Right renal cortex interstitium (tissue), 3 donors: ENCODE results near the gene IRF2BP1. TPM values are rescaled to one million over a fixed set of nuclear protein-coding genes. Genes with fewer than 3 reads are reported as not detected.

ENCODE experiments used
- DNase-seq, 3 donors: peaks; one replicate each; pipeline ENCODE4 v3.0.0-alpha.2; 2013; ENCODE audit warnings: low read depth in 3 of 3, low spot score in 2 of 3
- polyA plus RNA-seq, 3 donors: library from polyadenylated mRNA; unstranded; fragments of 120-200 nt; gene quantifications; one replicate each; pipeline ENCODE4 v1.2.1, GENCODE V29; 2013; ENCODE audit not compliant: insufficient read length in 3 of 3

IRF2BP1 gene
- polyA plus RNA-seq, 3 donors = 14.0 to 18.6 (median 15.8) TPM

DNA sequence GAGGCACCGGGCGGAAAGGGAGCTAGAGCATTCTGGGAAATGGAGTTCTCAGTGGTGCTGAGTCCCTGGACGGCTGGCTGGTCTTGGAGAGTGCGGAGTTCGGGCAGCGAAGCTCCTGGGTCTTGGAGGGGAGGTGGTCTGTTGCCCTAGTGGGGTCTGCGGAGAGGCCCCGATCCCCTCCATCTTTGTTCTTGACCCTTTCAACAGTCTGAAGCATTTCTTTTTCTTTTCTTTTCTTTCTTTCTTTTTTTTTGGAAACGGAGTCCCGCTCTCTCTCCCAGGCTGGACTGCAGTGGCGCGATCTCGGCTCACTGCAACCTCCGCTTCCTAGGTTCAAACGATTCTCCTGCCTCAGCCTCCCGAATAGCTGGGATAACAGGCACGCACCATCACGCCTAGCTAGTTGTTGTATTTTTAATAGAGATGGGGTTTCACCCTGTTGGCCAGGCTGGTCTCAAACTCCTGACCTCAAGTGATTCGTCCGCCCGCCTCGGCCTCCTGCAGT is 22.6 kb downstream of the IRF2BP1 start:
- no peak for DNase-seq

DNA sequence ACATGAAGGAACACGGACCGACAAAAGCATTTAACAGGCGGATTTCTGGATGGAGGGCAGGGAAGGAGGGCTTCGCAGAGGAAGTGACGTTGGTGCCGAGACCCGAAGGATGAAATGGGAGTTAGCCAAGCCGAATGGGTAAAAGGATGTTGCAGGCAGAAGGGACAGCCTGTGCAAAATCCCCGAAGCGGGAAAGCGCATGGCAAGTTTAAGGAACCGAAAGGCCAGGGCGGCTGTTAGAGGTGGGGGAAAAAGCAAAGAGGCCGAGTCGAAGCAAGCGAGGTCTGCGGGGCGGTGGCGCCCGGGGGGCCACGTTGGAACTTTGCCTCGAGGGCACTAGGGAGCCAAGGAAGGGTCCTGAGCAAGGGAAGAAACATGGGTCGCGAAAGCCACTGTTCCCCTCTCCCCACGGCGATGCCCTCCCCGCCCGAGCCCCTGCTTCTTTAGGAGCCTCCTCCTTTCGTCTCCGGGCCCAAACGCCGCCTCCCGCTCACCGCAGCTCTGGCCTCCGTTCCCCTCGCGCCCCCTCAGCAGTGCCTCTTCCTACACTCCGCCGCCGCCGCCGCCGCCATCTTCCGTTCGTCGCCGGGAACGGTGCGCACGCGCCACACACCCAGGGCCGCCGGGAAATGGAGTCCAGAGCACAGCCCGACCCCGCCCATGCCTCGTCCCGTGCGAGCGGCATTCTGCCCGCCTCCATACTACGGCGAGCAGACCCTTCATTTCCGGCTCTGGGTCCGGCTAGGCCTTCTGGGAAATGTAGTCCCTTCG is 23.2 kb downstream of the IRF2BP1 start, which contains the start of gene SYMPK:
TSS of gene SYMPK (minus strand) at position 584 of the 771 bp plus-strand sequence. CDS start 8,652 bp downstream, outside the sequence.
- peak; percentile 95 to 98 (median 96) for DNase-seq

DNA sequence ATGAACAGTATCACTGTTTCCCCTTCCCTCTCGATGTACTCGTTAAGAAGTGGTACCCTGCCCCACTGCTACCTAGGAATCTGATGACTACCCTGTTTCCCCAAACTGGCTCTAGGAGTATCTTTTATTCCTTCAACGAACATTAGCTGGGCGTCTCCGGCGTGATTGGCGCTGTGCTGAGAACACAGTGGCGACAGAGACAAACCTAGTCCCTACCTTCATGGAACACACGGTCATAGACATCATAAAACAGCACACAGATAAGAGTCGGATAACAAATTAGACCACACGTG is 23.7 kb downstream of the IRF2BP1 start:
- no peak for DNase-seq

DNA sequence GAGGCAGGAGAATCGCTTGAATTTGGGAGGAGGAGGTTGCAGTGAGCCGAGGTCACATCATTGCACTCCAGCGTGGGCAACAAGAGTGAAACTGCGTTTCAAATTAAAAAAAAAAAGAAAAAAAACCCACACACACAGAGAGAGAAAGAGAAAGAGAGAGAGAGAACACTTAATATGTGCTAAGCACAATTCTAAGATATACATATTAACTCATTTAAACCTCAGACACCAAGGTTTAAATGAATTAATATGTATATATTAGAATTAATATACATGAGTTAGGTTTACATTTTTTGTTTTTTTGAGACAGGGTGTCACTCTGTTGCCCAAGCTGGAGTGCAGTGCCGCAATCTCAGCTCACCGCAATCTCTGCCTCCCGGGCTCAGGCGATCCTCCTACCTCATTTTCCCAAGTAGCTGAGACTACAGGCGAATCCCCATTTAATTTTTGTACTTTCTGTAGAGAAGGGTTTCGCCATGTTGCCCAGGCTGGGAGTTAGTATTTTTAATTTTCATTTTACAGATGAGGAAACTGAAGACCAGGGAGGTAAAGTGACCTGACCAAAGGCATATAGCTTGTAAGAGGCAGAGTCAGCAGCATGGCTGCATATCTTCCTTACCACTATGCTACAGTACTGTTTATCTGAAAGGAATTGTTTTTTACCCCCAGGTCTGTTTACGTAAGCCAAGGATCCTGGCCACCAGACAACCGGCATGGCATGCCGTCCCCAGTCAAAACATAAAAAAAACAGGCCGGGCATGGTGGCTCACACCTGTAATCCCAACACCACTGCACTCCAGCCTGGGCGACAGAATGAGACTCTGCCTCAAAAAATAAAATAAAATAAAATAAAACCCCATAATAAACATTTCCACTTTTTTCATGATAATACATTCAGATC is 25.3 kb downstream of the IRF2BP1 start:
- DNase-seq = no peak

DNA sequence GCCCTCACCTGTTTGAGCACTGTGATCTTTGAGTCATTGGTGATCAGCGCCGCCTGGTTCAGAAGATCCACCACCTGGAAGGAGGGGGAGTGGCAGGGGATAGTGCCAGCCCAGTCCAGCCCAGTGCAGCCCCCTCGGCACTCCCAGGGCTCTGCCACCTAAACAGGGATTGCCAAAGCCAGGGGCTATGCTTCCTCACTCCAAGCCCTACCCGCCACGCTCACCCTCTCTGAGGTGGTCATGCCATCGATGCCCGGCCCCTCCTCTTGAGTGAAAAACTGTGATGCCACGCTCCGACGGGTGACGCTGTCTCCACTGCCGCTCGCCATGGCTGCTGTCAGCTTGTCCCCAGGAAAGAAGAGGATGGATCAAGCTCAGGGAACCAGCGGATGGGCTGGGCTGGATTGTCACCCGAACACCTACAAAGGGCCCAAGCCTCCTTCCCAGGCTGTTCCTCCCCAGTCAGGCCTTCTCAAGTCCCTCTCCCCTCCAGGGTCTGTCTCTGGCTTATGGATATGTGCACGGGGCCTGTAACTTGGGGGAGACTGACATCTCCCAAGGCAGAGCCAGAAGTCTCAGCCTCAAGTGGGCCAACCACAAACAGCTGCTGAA is 31.7 kb downstream of the IRF2BP1 start:
- DNase-seq = no peak

DNA sequence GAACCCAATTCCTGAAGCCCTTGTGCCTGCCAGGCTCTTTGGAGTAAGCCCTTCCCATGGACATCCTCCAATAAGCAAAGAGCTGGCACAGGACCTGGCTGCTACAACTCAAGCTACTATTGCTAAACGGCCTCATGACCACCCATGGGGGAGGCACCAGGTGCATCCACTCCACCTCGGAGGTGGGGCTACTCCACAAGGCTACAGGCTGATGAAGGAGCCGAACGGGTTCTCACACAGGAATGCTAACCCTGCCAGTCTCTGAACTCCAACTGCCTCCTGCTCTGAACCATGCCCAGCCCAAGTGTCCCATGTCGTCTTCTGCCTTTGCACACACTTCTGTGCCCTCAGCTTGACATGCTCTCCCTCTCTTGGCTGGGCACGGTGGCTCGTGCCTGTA is 33.0 kb downstream of the IRF2BP1 start:
- no peak for DNase-seq

DNA sequence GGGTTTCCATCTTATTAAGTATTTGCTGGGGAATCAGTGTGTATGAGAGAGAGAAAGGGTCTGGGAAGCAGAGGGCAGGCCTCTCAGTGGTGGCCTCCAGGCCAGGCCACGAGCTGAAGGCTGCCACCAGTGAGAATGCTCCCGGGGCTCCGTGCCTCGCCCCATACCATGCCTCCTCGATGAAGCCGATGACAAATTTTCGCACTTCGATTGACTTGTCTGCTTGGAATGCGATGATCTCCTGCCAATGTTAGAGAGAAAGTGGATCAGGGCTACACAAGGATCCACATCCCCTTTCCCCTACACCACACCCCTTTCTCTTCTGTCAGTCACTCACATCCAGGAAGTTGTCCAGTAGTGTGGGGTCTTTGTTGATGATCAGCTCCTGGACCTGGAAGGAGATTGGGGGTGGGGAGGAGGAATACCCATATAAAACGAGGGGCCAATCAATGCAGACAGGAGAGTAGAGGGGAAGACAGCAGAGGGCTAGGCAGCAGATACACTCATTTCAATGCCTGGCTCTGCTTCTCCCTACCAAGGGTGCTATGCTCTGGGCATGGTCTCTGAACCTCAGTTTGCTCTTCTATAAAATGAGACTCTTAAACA is 33.7 kb downstream of the IRF2BP1 start:
- DNase-seq = no peak

DNA sequence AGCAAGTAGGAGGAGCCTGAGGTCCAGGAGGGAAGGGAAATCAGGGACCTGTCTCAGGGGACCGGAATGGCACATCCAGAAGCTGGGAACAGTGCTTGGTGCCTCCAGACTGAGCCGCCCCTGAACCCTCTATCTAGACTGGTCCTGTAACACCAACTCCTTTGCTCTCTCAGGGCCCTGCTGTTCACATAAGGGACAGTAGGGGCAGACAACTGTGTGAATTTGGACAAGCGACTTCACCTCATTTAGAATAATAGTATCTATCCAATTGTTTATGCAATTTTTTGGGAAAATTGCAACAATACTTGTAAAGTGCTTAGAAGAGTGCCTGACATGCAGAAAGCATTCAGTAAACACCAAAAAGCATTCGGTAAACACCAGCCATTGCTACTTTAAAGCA is 37.0 kb downstream of the IRF2BP1 start:
- no peak for DNase-seq

DNA sequence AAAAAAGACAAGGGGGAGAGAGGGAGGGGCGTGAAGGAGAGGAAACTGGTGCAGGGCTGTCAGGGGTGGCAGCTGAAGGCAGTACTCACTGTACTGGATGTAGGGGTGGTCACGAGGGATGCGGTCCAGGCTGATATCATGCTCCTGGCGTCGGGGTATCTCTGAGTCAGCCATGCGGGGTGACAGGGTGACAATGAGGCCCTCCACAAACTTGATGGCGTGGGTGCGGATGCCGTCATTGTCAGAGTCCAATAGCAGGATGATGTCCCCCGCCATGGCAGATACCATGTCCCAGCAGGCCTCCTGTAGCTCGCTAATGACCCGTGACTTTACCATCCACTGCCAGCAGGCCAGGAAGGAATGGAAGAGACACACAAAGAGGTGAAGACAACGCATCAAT is 38.3 kb downstream of the IRF2BP1 start:
- DNase-seq = no peak

DNA sequence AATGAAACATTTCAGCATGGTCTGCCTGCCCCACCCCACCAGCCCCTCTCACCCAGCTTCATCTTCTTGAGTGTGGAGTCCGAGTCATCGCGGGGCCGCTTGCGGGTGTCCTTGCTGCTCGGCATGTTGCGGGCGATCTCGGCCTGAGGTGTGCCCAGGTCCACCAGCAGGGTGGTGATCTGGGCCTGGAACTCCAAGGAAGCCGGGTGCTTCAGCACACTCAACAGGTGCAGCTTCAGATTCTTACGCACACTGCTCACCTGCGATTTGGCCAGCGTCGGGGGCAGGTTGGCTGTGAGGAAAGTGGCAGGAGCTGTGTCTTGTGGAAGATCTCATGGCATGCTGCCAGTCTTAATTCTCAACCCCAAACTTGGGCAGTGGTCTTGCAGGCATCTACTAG is 43.7 kb downstream of the IRF2BP1 start:
- DNase-seq = no peak

DNA sequence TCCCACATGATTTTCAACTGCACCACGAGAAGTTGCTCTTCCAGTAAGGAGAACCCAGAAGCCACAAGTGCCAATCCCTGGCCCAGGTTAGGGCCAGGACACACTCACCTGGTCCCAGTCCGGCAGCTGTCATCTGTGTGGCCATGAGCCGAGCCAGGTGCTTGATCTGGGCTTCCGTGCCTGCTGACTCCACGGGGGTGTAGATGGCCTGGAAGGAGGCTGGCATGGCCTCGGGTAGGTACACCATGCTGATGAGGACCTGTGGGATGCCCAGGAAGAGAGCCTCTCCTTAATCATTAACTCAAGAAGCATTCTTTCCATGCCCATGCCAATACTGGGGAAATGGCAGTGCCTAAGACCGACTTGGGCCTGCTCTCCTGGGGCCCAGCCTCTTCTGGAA is 51.0 kb downstream of the IRF2BP1 start:
- DNase-seq = no peak

Other genes with a start within 250 kb of the IRF2BP1 start
- gene EML2, start 246.7 kb downstream of the IRF2BP1 start, polyA plus RNA-seq = 10 to 100 TPM; 17.1 to 20.6 (median 17.2) TPM
- under 1 TPM; 0.28 to 0.47 (median 0.43) TPM for gene GIPR, start 217.9 kb downstream of the IRF2BP1 start, polyA plus RNA-seq
- 100 to 1,000 TPM; 326 to 373 (median 358) TPM for gene SNRPD2, start 194.2 kb downstream of the IRF2BP1 start, polyA plus RNA-seq
- 1 to 10 TPM; 7.1 to 7.6 (median 7.5) TPM for gene QPCTL, start 193.5 kb downstream of the IRF2BP1 start, polyA plus RNA-seq
- 10 to 100 TPM in 2 of 3 donors, 1 to 10 TPM in 1; 9.6 to 11.8 (median 11.7) TPM for gene FBXO46, start 155.2 kb downstream of the IRF2BP1 start, polyA plus RNA-seq
- not detected for gene MEIOSIN, start 152.7 kb downstream of the IRF2BP1 start, polyA plus RNA-seq
- gene SIX5, start 116.9 kb downstream of the IRF2BP1 start, polyA plus RNA-seq = 10 to 100 TPM; 12.1 to 14.4 (median 12.8) TPM
- 10 to 100 TPM; 31.5 to 37.5 (median 35.4) TPM for gene DMPK, start 103.7 kb downstream of the IRF2BP1 start, polyA plus RNA-seq
- gene DMWD, start 93.3 kb downstream of the IRF2BP1 start, polyA plus RNA-seq = 10 to 100 TPM; 21.6 to 25.8 (median 23.8) TPM
- not detected for gene RSPH6A, start 70.8 kb downstream of the IRF2BP1 start, polyA plus RNA-seq
- 10 to 100 TPM; 53.8 to 64.9 (median 54.5) TPM for gene SYMPK, start 23.0 kb downstream of the IRF2BP1 start, polyA plus RNA-seq
- under 1 TPM; 0.30 to 0.39 (median 0.36) TPM for gene FOXA3, start 21.8 kb downstream of the IRF2BP1 start, polyA plus RNA-seq
- gene MYPOP, start 16.5 kb upstream of the IRF2BP1 start, polyA plus RNA-seq = 1 to 10 TPM; 2.8 to 3.8 (median 3.1) TPM
- not detected for gene NANOS2, start 28.6 kb upstream of the IRF2BP1 start, polyA plus RNA-seq
- gene NOVA2, start 87.7 kb upstream of the IRF2BP1 start, polyA plus RNA-seq = 1 to 10 TPM; 2.8 to 4.1 (median 2.9) TPM
- 10 to 100 TPM in 2 of 3 donors, 1 to 10 TPM in 1; 9.6 to 10.7 (median 10.5) TPM for gene CCDC61, start 109.3 kb upstream of the IRF2BP1 start, polyA plus RNA-seq
- gene PGLYRP1, start 136.9 kb upstream of the IRF2BP1 start, polyA plus RNA-seq = under 1 TPM in 2 of 3 donors, not detected in 1; 0.29 to 0.67 TPM
- gene IGFL4, start 154.9 kb upstream of the IRF2BP1 start, polyA plus RNA-seq = under 1 TPM; 0.06 to 0.35 (median 0.17) TPM
- gene IGFL3, start 238.5 kb upstream of the IRF2BP1 start, polyA plus RNA-seq = not detected